ENCODE measurements around the gene C14orf93.
A peak's percentile ranks its signal among the peaks of the same experiment; 100 is the strongest.

C14orf93 gene

GRCh38 chr14:23040100-23040499, 30.2 kb upstream of the C14orf93 start:
- no peak for DNase-seq (ENCODE audit: low read depth)
- no peak for TF ChIP-seq CTCF (IDR thresholded peaks at IDR 0.05; ENCODE audit: low read depth, low read length, missing control alignments)
- H3K4me3 ChIP-seq (ENCODE audit: low read depth, low read length): no peak overlapping the region
- in situ Hi-C loops (cut with HindIII; ENCODE audit: low sequenced_read_pairs): loop anchor here (10.0 kb wide), 1 partner anchor 45 kb away; no protein-coding TSS in a partner anchor

GRCh38 chr14:23035303-23036144, 25.6 kb upstream of the C14orf93 start:
- H3K4me3 ChIP-seq (ENCODE audit: low read depth, low read length): peak overlapping the region; percentile 96
- in situ Hi-C loops (cut with HindIII; ENCODE audit: low sequenced_read_pairs): no loop called here
- no peak for TF ChIP-seq CTCF (IDR thresholded peaks at IDR 0.05; ENCODE audit: low read depth, low read length, missing control alignments)
- DNase-seq (ENCODE audit: low read depth): no peak

GRCh38 chr14:23034498-23035302, 24.8 kb upstream of the C14orf93 start, which contains the start of gene PSMB5:
TSS of gene PSMB5 (minus strand) at chr14:23034900. CDS start at chr14:23034881, 19 bp downstream.
- peak within 1 kb of the TSS; percentile 96 for H3K4me3 ChIP-seq (ENCODE audit: low read depth, low read length)
- in situ Hi-C loops (cut with HindIII; ENCODE audit: low sequenced_read_pairs): no loop called here
- peak; percentile 90 for DNase-seq (ENCODE audit: low read depth)
- TF ChIP-seq CTCF (IDR thresholded peaks at IDR 0.05; ENCODE audit: low read depth, low read length, missing control alignments): peak; percentile 8

GRCh38 chr14:23033801-23034497, 24.0 kb upstream of the C14orf93 start:
- no peak for TF ChIP-seq CTCF (IDR thresholded peaks at IDR 0.05; ENCODE audit: low read depth, low read length, missing control alignments)
- DNase-seq (ENCODE audit: low read depth): no peak
- peak overlapping the region; percentile 96 for H3K4me3 ChIP-seq (ENCODE audit: low read depth, low read length)
- in situ Hi-C loops (cut with HindIII; ENCODE audit: low sequenced_read_pairs): no loop called here

GRCh38 chr14:23033251-23033727, 23.3 kb upstream of the C14orf93 start:
- H3K4me3 ChIP-seq (ENCODE audit: low read depth, low read length): peak overlapping the region; percentile 96
- in situ Hi-C loops (cut with HindIII; ENCODE audit: low sequenced_read_pairs): no loop called here
- DNase-seq (ENCODE audit: low read depth): no peak
- TF ChIP-seq CTCF (IDR thresholded peaks at IDR 0.05; ENCODE audit: low read depth, low read length, missing control alignments): no peak

GRCh38 chr14:23030936-23031335, 21.0 kb upstream of the C14orf93 start:
- in situ Hi-C loops (cut with HindIII; ENCODE audit: low sequenced_read_pairs): no loop called here
- DNase-seq (ENCODE audit: low read depth): no peak
- no peak for TF ChIP-seq CTCF (IDR thresholded peaks at IDR 0.05; ENCODE audit: low read depth, low read length, missing control alignments)
- no peak overlapping the region for H3K4me3 ChIP-seq (ENCODE audit: low read depth, low read length)

Data from astrocyte of the cerebellum (primary cell).